HCT116 (cell line): ENCODE data around the gene SECTM1. TPM values are rescaled to one million over a fixed set of nuclear protein-coding genes. Genes with fewer than 3 reads are reported as not detected.

Experiments
- ATAC-seq: fragments of 200-7000 bp; cut with Tn5 transposase; 2 replicates; pipeline ENCODE4 v1.9.1; 2020; ENCODE audit warnings: mild to moderate bottlenecking, moderate library complexity
- BruUV-seq: library from RNA; stranded (reverse); fragments of 400-500 nt; replicated peaks from 2 replicates; lab custom pipeline; 2021; lab: Mats Ljungman, UMichigan
- CTCF ChIA-PET: fragments of 300-600 bp; sonication (Branson Sonifier 250); formaldehyde crosslinking; loops from one replicate; lab custom pipeline; 2021; ENCODE audit warnings: antibody characterized with exemption; lab: Charles Lee
- POLR2A ChIA-PET: fragments of 300-600, 350-600 bp; sonication (Branson Sonifier 250); formaldehyde crosslinking; loops from one replicate; lab custom pipeline; 2021; ENCODE audit warnings: antibody characterized with exemption; lab: Charles Lee
- RAD21 ChIA-PET, 2 experiments: fragments of 300-600 bp; sonication (Branson Sonifier 250); formaldehyde crosslinking; loops; one replicate each; lab custom pipeline; 2023; ENCODE audit warnings: low total read pairs in 2 of 2; ENCODE audit not compliant: uncharacterized antibody in 2 of 2, unreplicated experiment in 2 of 2, low non-redundant PET in 1 of 2; lab: Charles Lee
- DNase-seq: peaks from one replicate; pipeline ENCODE4 v3.0.0-alpha.2; 2010; ENCODE audit warnings: low read depth, low spot score
- H2AFZ ChIP-seq: fragments of 200-600 bp; shearing (Covaris generic), sonication (generic); 2 replicates; pipeline ENCODE4 v1.6.1; 2017; ENCODE audit warnings: low read depth, mixed run types, mixed read lengths, antibody characterized with exemption, low read length; ENCODE audit not compliant: poor library complexity, severe bottlenecking
- H3K27ac ChIP-seq: 2 replicates; pipeline ENCODE4 v1.5.1; 2012; ENCODE audit warnings: low read depth, low read length
- H3K27me3 ChIP-seq: fragments of 200-600 bp; sonication (generic); 2 replicates; pipeline ENCODE4 v1.6.1; 2016; ENCODE audit warnings: mixed run types, low read length, mixed read lengths; ENCODE audit not compliant: insufficient read depth
- H3K36me3 ChIP-seq, 2 experiments: fragments of 200-500 bp in 1 of 2; fragments of 200-600 bp in 1 of 2; sonication (Bioruptor generic) in 1 of 2; sonication (generic) in 1 of 2; 2 replicates each; pipeline versions ENCODE4 v1.5.1 to v1.6.1; 2014 to 2016; ENCODE audit warnings: low read length in 2 of 2, inconsistent platforms in 1 of 2, mixed read lengths in 1 of 2, mixed run types in 1 of 2; ENCODE audit not compliant: insufficient read depth in 2 of 2, control insufficient read depth in 1 of 2
- H3K4me1 ChIP-seq, 2 experiments: fragments of 200-600 bp in 1 of 2; sonication (generic) in 1 of 2; 2 replicates each; pipeline versions ENCODE4 v1.5.1 to v1.6.1; 2012 to 2017; ENCODE audit warnings: low read length in 2 of 2, inconsistent platforms in 1 of 2, mild to moderate bottlenecking in 1 of 2, mixed read lengths in 1 of 2, mixed run types in 1 of 2, moderate library complexity in 1 of 2; ENCODE audit not compliant: insufficient read depth in 2 of 2, control insufficient read depth in 1 of 2
- H3K4me2 ChIP-seq: fragments of 200-600 bp; sonication (generic); 2 replicates; pipeline ENCODE4 v1.6.1; 2017; ENCODE audit warnings: mixed run types, low read length, mixed read lengths
- H3K4me3 ChIP-seq, 2 experiments: fragments of 200-600 bp in 1 of 2; sonication (generic) in 1 of 2; replicated peaks in 1 of 2; 2 replicates each; pipeline ENCODE4 v1.5.1; 2011 to 2016; ENCODE audit warnings: low read length in 2 of 2, control low read depth in 1 of 2, low read depth in 1 of 2, mild to moderate bottlenecking in 1 of 2, mixed read lengths in 1 of 2, mixed run types in 1 of 2
- H3K79me2 ChIP-seq: fragments of 200-600 bp; sonication (generic); 2 replicates; pipeline ENCODE4 v1.6.1; 2017; ENCODE audit warnings: mild to moderate bottlenecking, mixed run types, low read length, moderate library complexity, mixed read lengths; ENCODE audit not compliant: insufficient read depth
- H3K9ac ChIP-seq: fragments of 200-600 bp; sonication (generic); 2 replicates; pipeline ENCODE4 v1.6.1; 2016; ENCODE audit warnings: low read length, mixed read lengths
- H3K9me2 ChIP-seq: fragments of 200-600 bp; sonication (generic), shearing (Covaris generic); 2 replicates; pipeline ENCODE4 v1.6.1; 2017; ENCODE audit warnings: mixed run types, mild to moderate bottlenecking, moderate library complexity; ENCODE audit not compliant: insufficient read depth
- H3K9me3 ChIP-seq, 2 experiments: fragments of 200-500 bp in 1 of 2; fragments of 200-600 bp in 1 of 2; sonication (Bioruptor generic) in 1 of 2; sonication (generic) in 1 of 2; 2 replicates each; pipeline ENCODE4 v1.6.1; 2014 to 2017; ENCODE audit warnings: low read length in 2 of 2, mixed read lengths in 2 of 2, inconsistent platforms in 1 of 2, low read depth in 1 of 2, mild to moderate bottlenecking in 1 of 2, mixed run types in 1 of 2, moderate library complexity in 1 of 2; ENCODE audit not compliant: control insufficient read depth in 1 of 2, insufficient read depth in 1 of 2
- H4K20me1 ChIP-seq: fragments of 200-600 bp; sonication (generic), shearing (Covaris generic); 2 replicates; pipeline ENCODE4 v1.6.1; 2017; ENCODE audit warnings: mixed run types, mild to moderate bottlenecking, moderate library complexity; ENCODE audit not compliant: insufficient read depth
- CBX3 ChIP-seq: IDR thresholded peaks from 2 replicates; pipeline ENCODE4 v1.6.1; 2012; ENCODE audit warnings: low read depth
- CEBPB ChIP-seq: IDR thresholded peaks from 2 replicates; pipeline ENCODE4 v1.6.1; 2012; ENCODE audit warnings: low read depth
- EGR1 ChIP-seq: IDR thresholded peaks from 2 replicates; pipeline ENCODE4 v1.6.1; 2012; ENCODE audit warnings: low read depth
- ELF1 ChIP-seq: IDR thresholded peaks from 2 replicates; pipeline ENCODE4 v1.6.1; 2012; ENCODE audit warnings: low read depth, borderline replicate concordance
- EZH2 ChIP-seq: fragments of 200-600 bp; sonication (generic); IDR thresholded peaks from 2 replicates; pipeline ENCODE4 v1.6.1; 2017; ENCODE audit warnings: antibody characterized with exemption, mixed run types
- FOSL1 ChIP-seq: IDR thresholded peaks from 2 replicates; pipeline ENCODE4 v1.6.1; 2012; ENCODE audit warnings: low read depth
- JUND ChIP-seq: IDR thresholded peaks from 2 replicates; pipeline ENCODE4 v1.6.1; 2012
- POLR2A ChIP-seq: IDR thresholded peaks from 2 replicates; pipeline ENCODE4 v1.7.0; 2011; ENCODE audit warnings: borderline replicate concordance; ENCODE audit not compliant: insufficient read depth, insufficient read length; ENCODE audit errors: extremely low read depth
- RAD21 ChIP-seq: IDR thresholded peaks from 2 replicates; pipeline ENCODE4 v1.6.1; 2012; ENCODE audit warnings: low read depth, mild to moderate bottlenecking
- SIN3A ChIP-seq: IDR thresholded peaks from 2 replicates; pipeline ENCODE4 v1.6.1; 2012; ENCODE audit warnings: low read depth
- SP1 ChIP-seq: IDR thresholded peaks from 2 replicates; pipeline ENCODE4 v1.6.1; 2012; ENCODE audit warnings: low read depth
- SRF ChIP-seq: IDR thresholded peaks from 2 replicates; pipeline ENCODE4 v1.6.1; 2012; ENCODE audit warnings: low read depth
- TCF7L2 ChIP-seq: IDR thresholded peaks from 2 replicates; pipeline ENCODE4 v1.7.0; 2011; ENCODE audit warnings: borderline replicate concordance, inconsistent platforms; ENCODE audit not compliant: insufficient read depth, insufficient read length; ENCODE audit errors: extremely low read depth
- YY1 ChIP-seq: IDR thresholded peaks from 2 replicates; pipeline ENCODE4 v1.6.1; 2011; ENCODE audit warnings: low read length, low read depth, moderate library complexity, mild to moderate bottlenecking; ENCODE audit not compliant: insufficient replicate concordance; ENCODE audit errors: extremely low read depth
- ZBTB33 ChIP-seq: IDR thresholded peaks from 2 replicates; pipeline ENCODE4 v1.6.1; 2011; ENCODE audit warnings: mild to moderate bottlenecking, low read length, moderate library complexity; ENCODE audit not compliant: insufficient replicate concordance; ENCODE audit errors: extremely low read depth
- ZFX ChIP-seq: fragments of 450-650 bp; IDR thresholded peaks from 2 replicates; pipeline ENCODE4 v1.6.1; 2017
- ZNF274 ChIP-seq: fragments of 200-500 bp; sonication (Bioruptor generic); IDR thresholded peaks from 2 replicates; pipeline ENCODE4 v1.6.1; 2014; ENCODE audit warnings: mild to moderate bottlenecking, low read depth, low read length, inconsistent platforms
- intact Hi-C: fragments of 100-400 bp; cut with micrococcal nuclease; formaldehyde crosslinking; loops from 2 replicates; pipeline ENCODE4 v1.10.0; 2022
- total RNA-seq: library from RNA; stranded (reverse); gene quantifications from one replicate; pipeline ENCODE4 v1.2.1, GENCODE V29; 2021; ENCODE audit not compliant: unreplicated experiment
- TF ChIP-seq, protein P1 (sequence below): IDR thresholded peaks from 2 replicates; pipeline ENCODE4 v1.6.1; 2012
- TF ChIP-seq, protein P2 (sequence below): IDR thresholded peaks from 2 replicates; pipeline ENCODE4 v1.6.1; 2012
- TF ChIP-seq, protein P3 (sequence below): IDR thresholded peaks from 2 replicates; pipeline ENCODE4 v1.6.1; 2012; ENCODE audit warnings: low read depth

The SECTM1 gene
- total RNA-seq, 1 experiment from 2014 or later, result 6.8 TPM

DNA sequence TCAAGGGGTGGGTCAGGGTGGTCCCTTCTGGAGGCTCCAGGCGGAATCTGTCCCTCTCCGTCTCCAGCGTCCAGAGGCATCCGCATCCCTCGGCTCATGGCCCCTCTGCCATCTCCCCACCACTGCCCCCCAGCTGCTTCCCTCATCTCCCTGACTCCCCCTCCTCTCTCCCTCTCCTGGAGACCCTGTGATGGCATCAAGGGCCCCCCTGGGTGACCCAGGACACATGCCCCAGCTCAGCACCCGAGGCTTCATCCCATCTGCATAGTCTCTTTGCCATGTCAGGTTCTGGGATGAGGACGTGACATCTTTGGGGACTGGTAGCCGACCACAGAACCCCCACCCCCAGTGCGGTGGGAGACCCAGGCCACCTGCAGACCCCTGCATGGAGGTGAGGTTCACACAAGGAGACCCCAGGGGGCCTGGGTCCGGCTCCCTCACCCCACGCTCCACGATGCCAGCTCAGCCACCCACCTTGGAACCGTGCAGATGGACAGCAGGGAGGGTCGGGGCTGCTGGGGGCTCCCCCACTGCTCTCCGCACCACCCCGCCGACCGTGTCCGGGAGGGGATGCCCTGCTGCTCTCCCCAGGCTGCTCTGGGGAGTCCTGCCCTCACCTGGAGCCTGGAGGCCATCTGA is 3.8 kb downstream of the SECTM1 start:
- Histone ChIP-seq H3K9me2 (no peaks in the 10 kb centered on the region), H3K36me3 (no peaks in the 10 kb centered on the region), H3K27ac (no peak overlapping the region), H2AFZ (no peak overlapping the region), H3K4me3 (no peak overlapping the region), H3K79me2 (peaks cover 3% of the 10 kb centered on the region; the same call in 1 of the 2 replicates), H3K4me1 (peaks cover 36 to 74% of the 10 kb centered on the region in 2 experiments), H3K9ac (no peak overlapping the region), H3K4me2 (no peak overlapping the region), H3K9me3 (no peaks in the 10 kb centered on the region), H3K27me3 (no peaks in the 10 kb centered on the region), H4K20me1 (no peaks in the 10 kb centered on the region)
- POLR2A ChIA-PET, result no interaction called here
- RAD21 ChIA-PET, result no interaction called here
- TF ChIP-seq CBX3, result no peak
- no peak for TF ChIP-seq SIN3A
- TF ChIP-seq ZNF274, result no peak
- TF ChIP-seq SP1, result no peak
- TF ChIP-seq SRF, result no peak
- TF ChIP-seq TCF7L2, result no peak
- TF ChIP-seq EGR1, result no peak
- TF ChIP-seq, protein P1, sequence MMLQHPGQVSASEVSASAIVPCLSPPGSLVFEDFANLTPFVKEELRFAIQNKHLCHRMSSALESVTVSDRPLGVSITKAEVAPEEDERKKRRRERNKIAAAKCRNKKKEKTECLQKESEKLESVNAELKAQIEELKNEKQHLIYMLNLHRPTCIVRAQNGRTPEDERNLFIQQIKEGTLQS, result no peak
- TF ChIP-seq ZBTB33, result no peak
- TF ChIP-seq ELF1, result no peak
- TF ChIP-seq EZH2, result no peak
- TF ChIP-seq FOSL1, result no peak
- no peak for TF ChIP-seq POLR2A
- no peak for TF ChIP-seq RAD21
- TF ChIP-seq, protein P2, sequence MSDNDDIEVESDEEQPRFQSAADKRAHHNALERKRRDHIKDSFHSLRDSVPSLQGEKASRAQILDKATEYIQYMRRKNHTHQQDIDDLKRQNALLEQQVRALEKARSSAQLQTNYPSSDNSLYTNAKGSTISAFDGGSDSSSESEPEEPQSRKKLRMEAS, result no peak
- TF ChIP-seq, protein P3, sequence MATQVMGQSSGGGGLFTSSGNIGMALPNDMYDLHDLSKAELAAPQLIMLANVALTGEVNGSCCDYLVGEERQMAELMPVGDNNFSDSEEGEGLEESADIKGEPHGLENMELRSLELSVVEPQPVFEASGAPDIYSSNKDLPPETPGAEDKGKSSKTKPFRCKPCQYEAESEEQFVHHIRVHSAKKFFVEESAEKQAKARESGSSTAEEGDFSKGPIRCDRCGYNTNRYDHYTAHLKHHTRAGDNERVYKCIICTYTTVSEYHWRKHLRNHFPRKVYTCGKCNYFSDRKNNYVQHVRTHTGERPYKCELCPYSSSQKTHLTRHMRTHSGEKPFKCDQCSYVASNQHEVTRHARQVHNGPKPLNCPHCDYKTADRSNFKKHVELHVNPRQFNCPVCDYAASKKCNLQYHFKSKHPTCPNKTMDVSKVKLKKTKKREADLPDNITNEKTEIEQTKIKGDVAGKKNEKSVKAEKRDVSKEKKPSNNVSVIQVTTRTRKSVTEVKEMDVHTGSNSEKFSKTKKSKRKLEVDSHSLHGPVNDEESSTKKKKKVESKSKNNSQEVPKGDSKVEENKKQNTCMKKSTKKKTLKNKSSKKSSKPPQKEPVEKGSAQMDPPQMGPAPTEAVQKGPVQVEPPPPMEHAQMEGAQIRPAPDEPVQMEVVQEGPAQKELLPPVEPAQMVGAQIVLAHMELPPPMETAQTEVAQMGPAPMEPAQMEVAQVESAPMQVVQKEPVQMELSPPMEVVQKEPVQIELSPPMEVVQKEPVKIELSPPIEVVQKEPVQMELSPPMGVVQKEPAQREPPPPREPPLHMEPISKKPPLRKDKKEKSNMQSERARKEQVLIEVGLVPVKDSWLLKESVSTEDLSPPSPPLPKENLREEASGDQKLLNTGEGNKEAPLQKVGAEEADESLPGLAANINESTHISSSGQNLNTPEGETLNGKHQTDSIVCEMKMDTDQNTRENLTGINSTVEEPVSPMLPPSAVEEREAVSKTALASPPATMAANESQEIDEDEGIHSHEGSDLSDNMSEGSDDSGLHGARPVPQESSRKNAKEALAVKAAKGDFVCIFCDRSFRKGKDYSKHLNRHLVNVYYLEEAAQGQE, result no peak
- no peak for TF ChIP-seq CEBPB
- TF ChIP-seq ZFX, result no peak
- TF ChIP-seq YY1, result no peak
- no peak for TF ChIP-seq JUND
- no peak for ATAC-seq
- DNase-seq, result no peak
- intact Hi-C loops, result no loop called here
- CTCF ChIA-PET, result interaction anchor here (1.3 kb wide), 1 partner anchor 32 kb away, joined by 4 read pairs; no protein-coding TSS in a partner anchor
- no TSS peak for BruUV-seq
